SK-MEL-5 (cell line): ENCODE data around the gene MESP1. TPM values are rescaled to one million over a fixed set of nuclear protein-coding genes. Genes with fewer than 3 reads are reported as not detected.
"Not testable (repeated sequence)": the region's sequence is repeated elsewhere in the genome, so short reads cannot be mapped to it uniquely, and the experiment has no call there.

Experiments
- DNase-seq: peaks from one replicate; pipeline ENCODE4 v3.0.0-alpha.2; 2016; ENCODE audit warnings: low read depth, low spot score
- in situ Hi-C: cut with HindIII; loops from 2 replicates; pipeline ENCODE4 v1.10.0; 2016; ENCODE audit warnings: low sequenced_read_pairs, high pct_unique_total_duplicates, low pct_unique_long_range_greater_than_20kb
- total RNA-seq: library from RNA; depleted of rRNA; stranded (reverse); fragments of >200 nt; shearing (Covaris generic); gene quantifications from 2 replicates; pipeline ENCODE4 v1.2.3, GENCODE V29; 2014

MESP1 gene
- total RNA-seq, 1 experiment from 2014 or later = 0.74 TPM

GRCh38 chr15:89783111-89783860 lies 32.2 kb upstream of the MESP1 start:
- DNase-seq = no peak
- in situ Hi-C loops = no loop called here

DNA sequence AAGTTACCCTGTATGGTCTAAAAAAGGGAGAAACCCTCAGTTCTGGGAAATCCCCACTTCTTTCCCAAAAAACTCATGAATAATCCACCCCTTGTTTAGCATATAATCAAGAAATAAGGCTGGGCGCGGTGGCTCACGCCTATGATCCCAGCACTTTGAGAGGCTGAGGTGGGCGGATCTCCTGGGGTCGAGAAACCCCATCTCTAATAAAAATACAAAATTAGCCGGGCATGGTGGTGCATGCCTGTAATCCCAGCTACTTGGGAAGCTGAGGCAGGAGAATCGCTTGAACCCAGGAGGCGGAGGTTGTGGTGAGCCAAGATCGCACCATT lies 31.5 kb upstream of the MESP1 start:
- in situ Hi-C loops, DNase-seq: not testable (repeated sequence)

GRCh38 chr15:89781891-89782618 lies 31.0 kb upstream of the MESP1 start:
- in situ Hi-C loops = no loop called here
- no peak for DNase-seq

DNA sequence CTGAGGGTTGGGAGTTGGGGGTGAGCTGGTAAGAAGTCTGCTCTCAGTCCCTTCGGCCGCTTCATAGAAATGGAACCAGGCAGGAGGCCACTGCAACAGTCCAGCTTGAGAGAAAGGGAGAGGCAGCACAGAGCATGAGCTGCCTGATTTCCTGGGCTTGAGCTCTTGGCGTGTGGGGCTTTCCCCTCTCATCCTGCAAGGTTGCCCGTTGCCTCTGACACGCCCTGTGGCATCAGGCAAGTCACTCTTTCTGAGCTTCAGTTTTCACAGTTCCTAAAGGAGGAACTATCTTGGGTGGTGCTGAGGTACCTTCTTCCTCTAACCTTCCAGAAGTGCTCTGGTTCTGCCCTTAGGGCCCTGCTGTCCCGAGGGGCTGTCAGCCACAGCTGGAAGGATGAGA lies 30.0 kb upstream of the MESP1 start:
- in situ Hi-C loops = no loop called here

DNA sequence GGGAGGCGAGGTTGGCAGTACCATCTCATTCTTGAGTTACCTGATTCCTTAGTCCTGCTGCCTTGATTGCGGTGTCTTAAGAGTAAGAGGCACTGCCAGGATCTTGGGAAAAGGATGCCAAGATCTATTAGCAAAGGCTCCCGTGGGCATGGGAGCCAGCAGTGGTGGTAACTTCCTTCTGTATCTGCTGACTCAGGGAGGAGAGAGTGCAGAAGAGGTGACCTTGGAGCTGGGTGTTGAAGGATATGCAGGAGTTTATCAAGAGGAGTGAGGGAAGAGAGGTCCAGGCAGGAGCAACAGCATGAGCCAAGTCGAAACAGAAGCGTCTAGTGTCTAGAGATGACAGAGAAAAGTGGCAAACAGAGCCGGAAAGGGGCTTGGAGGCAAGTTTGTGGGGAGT lies 29.6 kb upstream of the MESP1 start:
- in situ Hi-C loops = no loop called here
- DNase-seq = no peak

More for the DNA sequence above, 30.0 kb upstream of the MESP1 start:
- DNase-seq = no peak

DNA sequence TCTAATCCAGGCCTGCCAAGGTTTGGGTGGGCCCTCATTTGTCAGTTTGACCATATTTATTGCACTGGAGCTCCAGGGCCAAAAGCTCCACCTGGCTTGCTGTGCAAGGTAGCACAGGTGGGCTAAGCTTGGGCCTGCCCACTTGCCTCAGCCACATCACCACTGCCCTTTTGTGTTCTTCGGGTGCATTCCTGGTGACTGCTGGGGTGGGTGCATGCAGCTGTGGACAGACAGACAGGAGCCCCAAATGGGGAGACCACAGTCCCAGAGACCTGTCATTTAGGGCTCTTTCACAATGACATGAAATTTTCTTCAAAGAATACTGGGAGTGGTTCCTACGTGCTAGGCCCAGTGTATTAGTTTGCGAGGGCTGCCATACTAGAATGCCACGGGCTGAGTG lies 27.8 kb upstream of the MESP1 start:
- DNase-seq = no peak
- in situ Hi-C loops = no loop called here

DNA sequence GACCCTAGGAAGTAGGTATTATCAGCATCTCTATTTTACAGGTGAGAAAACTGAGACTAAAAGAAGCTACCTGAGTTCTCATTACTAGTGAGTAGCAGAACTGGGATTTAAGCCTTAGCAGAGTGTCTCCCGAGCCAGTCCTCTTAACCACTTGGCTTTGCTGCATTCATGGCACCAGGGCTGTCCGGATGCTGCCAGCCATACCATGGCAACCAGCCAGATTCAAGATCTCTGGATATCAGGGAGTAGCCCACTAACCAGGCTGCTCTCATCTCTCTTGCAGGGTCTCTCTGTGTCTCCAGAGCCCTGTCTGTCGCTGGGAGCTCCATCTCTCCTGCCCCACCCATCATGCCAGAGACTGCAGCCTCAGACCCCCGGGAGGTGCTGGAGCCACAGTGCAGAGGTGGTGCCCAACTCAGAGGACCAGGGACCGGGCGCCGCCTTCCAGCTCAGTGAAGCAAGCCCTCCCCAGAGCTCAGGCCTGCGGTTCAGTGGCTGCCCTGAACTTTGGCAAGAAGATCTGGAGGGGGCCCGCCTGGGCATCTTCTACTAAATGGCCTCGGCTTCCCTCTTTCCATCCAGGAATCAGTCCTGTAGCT lies 26.8 kb upstream of the MESP1 start:
- no peak for DNase-seq
- in situ Hi-C loops = no loop called here

GRCh38 chr15:89777073-89777751 lies 26.2 kb upstream of the MESP1 start:
- in situ Hi-C loops = no loop called here

DNA sequence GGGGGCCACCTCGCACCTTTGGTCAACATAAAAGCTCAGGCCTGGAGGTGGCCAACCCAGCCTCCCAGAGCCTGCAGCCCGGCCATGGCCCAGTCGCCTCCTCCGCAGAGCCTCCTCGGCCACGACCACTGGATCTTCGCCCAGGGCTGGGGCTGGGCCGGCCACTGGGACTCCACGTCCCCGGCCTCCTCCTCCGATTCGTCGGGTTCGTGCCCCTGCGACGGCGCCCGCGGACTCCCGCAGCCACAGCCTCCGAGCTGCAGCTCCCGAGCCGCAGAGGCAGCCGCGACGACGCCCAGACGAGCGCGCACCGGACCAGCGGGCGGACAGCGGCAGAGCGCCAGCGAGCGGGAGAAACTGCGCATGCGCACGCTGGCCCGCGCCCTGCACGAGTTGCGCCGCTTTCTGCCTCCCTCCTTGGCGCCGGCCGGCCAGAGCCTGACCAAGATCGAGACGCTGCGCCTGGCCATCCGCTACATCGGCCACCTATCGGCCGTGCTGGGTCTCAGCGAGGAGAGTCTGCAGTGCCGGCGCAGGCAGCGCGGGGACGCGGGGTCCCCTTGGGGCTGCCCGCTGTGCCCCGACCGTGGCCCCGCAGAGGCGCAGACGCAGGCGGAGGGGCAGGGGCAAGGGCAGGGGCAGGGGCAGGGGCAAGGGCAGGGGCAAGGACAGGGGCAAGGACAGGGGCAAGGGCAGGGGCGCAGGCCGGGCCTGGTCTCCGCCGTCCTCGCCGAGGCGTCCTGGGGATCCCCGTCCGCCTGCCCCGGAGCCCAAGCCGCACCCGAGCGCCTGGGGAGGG lies 25.4 kb upstream of the MESP1 start, which contains the start of gene MESP2:
MESP2 (plus strand) TSS at position 59 of the 799 bp plus-strand sequence; CDS start at position 85, 26 bp downstream.
- in situ Hi-C loops = no loop called here
- DNase-seq = peak; percentile 70

More at GRCh38 chr15:89777073-89777751, 26.2 kb upstream of the MESP1 start:
- DNase-seq = no peak

GRCh38 chr15:89775815-89776214 lies 24.8 kb upstream of the MESP1 start:
- in situ Hi-C loops = no loop called here
- DNase-seq = no peak

DNA sequence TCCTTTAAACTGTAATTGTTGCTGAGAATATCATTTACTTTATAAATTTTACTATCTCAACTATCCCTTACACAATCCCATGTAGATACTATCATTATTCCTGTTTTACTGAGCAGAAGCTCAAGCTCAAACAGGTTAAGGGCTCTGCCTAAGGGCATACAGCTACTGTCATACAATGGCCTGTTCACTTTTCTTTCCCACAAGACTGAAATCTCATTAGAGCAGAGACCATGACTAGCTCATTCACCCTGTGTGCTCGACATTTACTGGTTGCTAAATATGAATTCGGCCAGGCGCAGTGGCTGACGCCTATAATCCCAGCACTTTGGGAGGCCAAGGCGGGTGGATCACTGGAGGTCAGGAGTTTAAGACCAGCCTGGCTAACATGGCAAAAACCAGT lies 23.4 kb upstream of the MESP1 start:
- in situ Hi-C loops = loop anchor here (25.0 kb wide), 1 partner anchor 88 kb away; no protein-coding TSS in a partner anchor
- DNase-seq = peak; percentile 81

- in situ Hi-C loops = loop anchor here (25.0 kb wide), 1 partner anchor 89 kb away; no protein-coding TSS in a partner anchor
- peak; percentile 36 for DNase-seq
These were observed 22.0 kb upstream of the MESP1 start for GRCh38 chr15:89772932-89773583.

GRCh38 chr15:89770041-89770440 lies 19.0 kb upstream of the MESP1 start:
- DNase-seq = no peak
- in situ Hi-C loops = loop anchor here (25.0 kb wide), 1 partner anchor 92 kb away; no protein-coding TSS in a partner anchor

DNA sequence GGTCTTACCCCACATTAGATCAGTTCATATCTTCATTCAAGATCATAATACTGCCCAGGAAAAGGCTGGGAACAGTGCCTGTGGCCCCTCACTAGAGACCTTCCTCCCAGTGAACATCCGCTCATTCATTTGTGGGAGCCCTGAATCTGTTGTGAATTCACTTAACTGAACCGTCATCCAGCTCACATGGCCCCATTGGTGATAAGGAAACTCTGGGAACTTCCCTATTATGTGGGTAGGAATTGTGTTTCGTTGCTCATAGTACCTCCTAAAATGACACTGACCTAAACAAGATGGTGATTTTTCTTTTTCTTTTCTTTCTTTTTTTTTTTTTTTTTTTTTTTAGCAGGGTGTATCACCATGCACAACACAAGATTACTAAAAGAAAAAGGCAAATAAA lies 18.3 kb upstream of the MESP1 start:
- no peak for DNase-seq
- in situ Hi-C loops = loop anchor here (25.0 kb wide), 1 partner anchor 93 kb away; no protein-coding TSS in a partner anchor

- in situ Hi-C loops = loop anchor here (25.0 kb wide), 1 partner anchor 94 kb away; no protein-coding TSS in a partner anchor
- DNase-seq = peak; percentile 27
These were observed 17.0 kb upstream of the MESP1 start for GRCh38 chr15:89768071-89768500.

DNA sequence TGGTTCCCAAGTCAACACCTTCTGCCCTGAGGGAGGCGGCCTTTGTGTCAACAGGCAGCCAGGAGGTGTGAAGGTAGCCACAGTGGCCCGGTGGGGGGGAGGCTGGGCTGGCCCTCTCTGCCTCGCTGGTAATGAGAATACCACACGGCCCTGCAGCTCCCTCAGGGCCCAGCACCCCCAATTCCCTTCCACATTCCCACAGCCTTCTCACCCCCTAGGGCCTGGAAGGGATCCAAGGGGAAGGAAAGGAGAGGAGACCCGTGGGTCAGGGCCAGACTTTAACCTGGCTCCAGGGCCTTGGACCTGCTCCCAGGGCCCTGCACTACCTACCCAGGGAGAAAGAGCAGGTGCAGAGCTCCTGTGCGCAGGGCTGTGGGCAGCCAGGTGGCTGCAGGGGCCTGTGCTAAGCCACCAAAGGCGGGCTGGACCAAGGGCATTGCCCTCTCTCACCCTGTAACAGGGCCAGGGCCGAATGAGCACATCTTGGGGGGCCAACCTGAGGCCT lies 16.4 kb upstream of the MESP1 start:
- DNase-seq = no peak
- in situ Hi-C loops = loop anchor here (25.0 kb wide), 1 partner anchor 95 kb away; no protein-coding TSS in a partner anchor
